GM12878 (cell line): ENCODE measurements around the gene FERMT2. TPM values are rescaled to one million over a fixed set of nuclear protein-coding genes. Genes with fewer than 3 reads are reported as not detected.
A peak's percentile ranks its signal among the peaks of the same experiment; 100 is the strongest.

Experiments
- ATAC-seq: fragments of 200-7000 bp; cut with Tn5 transposase; 3 replicates; pipeline ENCODE4 v1.9.1; 2020; ENCODE audit warnings: mild to moderate bottlenecking, moderate library complexity
- BruUV-seq: library from RNA; stranded (reverse); fragments of 400-500 nt; replicated peaks from 2 replicates; lab custom pipeline; 2021; lab: Mats Ljungman, UMichigan
- CTCF ChIA-PET: fragments of 300-600 bp; sonication (Branson Sonifier 250); formaldehyde crosslinking; extraction: SDS; loops from one replicate; lab custom pipeline; 2021; ENCODE audit warnings: inconsistent platforms; lab: Yijun Ruan, JAX
- POLR2A ChIA-PET: fragments of 350-600 bp; formaldehyde crosslinking; extraction: SDS; loops from one replicate; lab custom pipeline; 2021; ENCODE audit warnings: inconsistent platforms; lab: Charles Lee
- RAD21 ChIA-PET: fragments of 300-600 bp; sonication (Branson Sonifier 250); formaldehyde crosslinking; loops from one replicate; lab custom pipeline; 2023; ENCODE audit warnings: antibody characterized with exemption; ENCODE audit not compliant: unreplicated experiment; lab: Charles Lee
- SMC1A ChIA-PET: fragments of 300-600 bp; sonication (Branson Sonifier 250); formaldehyde crosslinking; loops from one replicate; lab custom pipeline; 2023; ENCODE audit not compliant: unreplicated experiment, uncharacterized antibody; lab: Charles Lee
- DNase-seq: peaks from one replicate; pipeline ENCODE4 v3.0.0-alpha.2; 2011; ENCODE audit warnings: low read depth, low spot score
- FAIRE-seq: peaks from 3 replicates; lab custom pipeline; 2011; peaks lifted over from hg19 to GRCh38; lab: Jason Lieb, UNC
- H2AFZ ChIP-seq: 2 replicates; pipeline ENCODE4 v1.6.0; 2011; ENCODE audit warnings: low read depth, low read length, control low read depth; ENCODE audit not compliant: control insufficient read depth
- H3K27ac ChIP-seq: 2 replicates; pipeline ENCODE4 v1.5.1; 2011; ENCODE audit warnings: control low read depth; ENCODE audit not compliant: control insufficient read depth, insufficient read depth
- H3K27me3 ChIP-seq, 2 experiments: replicated peaks in 1 of 2; 2 replicates each; pipeline versions ENCODE4 v1.6.0 to v1.6.1; 2011; ENCODE audit warnings: low read length in 1 of 2; ENCODE audit not compliant: control insufficient read depth in 2 of 2, insufficient read depth in 2 of 2
- H3K36me3 ChIP-seq, 2 experiments: 2 replicates each; pipeline ENCODE4 v1.5.1; 2011; ENCODE audit warnings: low read length in 1 of 2; ENCODE audit not compliant: control insufficient read depth in 2 of 2, insufficient read depth in 2 of 2
- H3K4me1 ChIP-seq: 2 replicates; pipeline ENCODE4 v1.6.1; 2011; ENCODE audit warnings: mild to moderate bottlenecking, low read length, moderate library complexity, mixed read lengths; ENCODE audit not compliant: control insufficient read depth, insufficient read depth
- H3K4me2 ChIP-seq: 2 replicates; pipeline ENCODE4 v1.6.0; 2011; ENCODE audit warnings: control low read depth; ENCODE audit not compliant: control insufficient read depth, insufficient read depth
- H3K4me3 ChIP-seq: fragments of 200-600 bp; sonication (generic); 2 replicates; pipeline ENCODE4 v1.5.1; 2016
- H3K79me2 ChIP-seq: 2 replicates; pipeline ENCODE4 v1.6.0; 2011; ENCODE audit warnings: low read length; ENCODE audit not compliant: control insufficient read depth, insufficient read depth
- H3K9ac ChIP-seq: 2 replicates; pipeline ENCODE4 v1.8.0; 2011; ENCODE audit warnings: low read length, control low read depth, mixed read lengths; ENCODE audit not compliant: control insufficient read depth, insufficient read depth
- H3K9me3 ChIP-seq: replicated peaks from 3 replicates; pipeline ENCODE4 v1.5.1; 2011; ENCODE audit warnings: mild to moderate bottlenecking, low read length; ENCODE audit not compliant: control insufficient read depth, insufficient read depth
- H4K20me1 ChIP-seq: 2 replicates; pipeline ENCODE4 v1.6.0; 2011; ENCODE audit not compliant: control insufficient read depth, insufficient read depth
- DPF2 ChIP-seq: fragments of 450-650 bp; IDR thresholded peaks from 2 replicates; pipeline ENCODE4 v1.6.1; 2017; ENCODE audit warnings: mild to moderate bottlenecking
- FOS ChIP-seq: IDR thresholded peaks from 3 replicates; pipeline ENCODE4 v1.6.1; 2011; ENCODE audit warnings: borderline replicate concordance; ENCODE audit not compliant: insufficient read length; ENCODE audit errors: extremely low read depth
- HDAC6 ChIP-seq: fragments of 200-600 bp; sonication (generic); IDR thresholded peaks from one replicate; pipeline ENCODE4 v1.8.0; 2017; ENCODE audit warnings: antibody characterized with exemption; ENCODE audit not compliant: unreplicated experiment
- NR2F1 ChIP-seq: fragments of 450-650 bp; conservative IDR thresholded peaks from 2 replicates; pipeline ENCODE4 v1.6.1; 2017; ENCODE audit warnings: mild to moderate bottlenecking
- PML ChIP-seq: IDR thresholded peaks from 2 replicates; pipeline ENCODE4 v1.6.1; 2012; ENCODE audit warnings: low read length, inconsistent platforms
- SIX5 ChIP-seq: IDR thresholded peaks from 2 replicates; pipeline ENCODE4 v1.6.1; 2011; ENCODE audit warnings: mild to moderate bottlenecking, low read depth, low read length, moderate library complexity; ENCODE audit not compliant: severe bottlenecking
- SREBF1 ChIP-seq: IDR thresholded peaks from 2 replicates; pipeline ENCODE4 v1.6.1; 2012; ENCODE audit warnings: mild to moderate bottlenecking, low read length
- TARDBP ChIP-seq: IDR thresholded peaks from 2 replicates; pipeline ENCODE4 v1.6.1; 2016; ENCODE audit warnings: borderline replicate concordance
- ZNF622 ChIP-seq: fragments of 450-650 bp; IDR thresholded peaks from 2 replicates; pipeline ENCODE4 v1.6.1; 2017; ENCODE audit warnings: mild to moderate bottlenecking, inconsistent platforms
- WGBS: methylation state at CpG from one replicate; pipeline ENCODE4 v1.1.6; 2016; ENCODE audit warnings: low lambda C conversion rate; ENCODE audit not compliant: insufficient replicate concordance, insufficient coverage; ENCODE audit errors: missing lambda C conversion rate; 5-methylcytosine and 5-hydroxymethylcytosine counted together
- in situ Hi-C: fragments of 300-500 bp; cut with MboI; formaldehyde crosslinking; loops from 9 replicates; pipeline ENCODE4 v1.14.3; 2018; ENCODE audit warnings: mixed read lengths
- intact Hi-C: fragments of 100-400 bp; cut with micrococcal nuclease; formaldehyde crosslinking; loops from one replicate; pipeline ENCODE4 v1.14.2; 2022; ENCODE audit not compliant: unreplicated experiment
- polyA plus RNA-seq, 11 experiments: library from polyadenylated mRNA; depleted of rRNA in 4 of 11; unstranded in 6 of 11; stranded (reverse) in 5 of 11; fragments of >200 nt; fragmentation: Nextera tagmentation in 4 of 11; fragmentation: Illumina TruSeq in 1 of 11; extraction: Ambion mirVana in 4 of 11; extraction: Trizol in 1 of 11; gene quantifications; 1 replicate in 1 of 11; 2 replicates in 10 of 11; pipeline versions ENCODE4 v1.2.1 to v1.2.3, GENCODE V29; 2011 to 2016; ENCODE audit warnings: inconsistent platforms in 2 of 11, missing spikeins in 2 of 11, low read depth in 1 of 11
- total RNA-seq, 4 experiments: library from RNA; depleted of rRNA in 3 of 4; stranded (reverse); fragments of >200 nt in 3 of 4; fragmentation: Illumina TruSeq in 1 of 4; extraction: Trizol in 1 of 4; gene quantifications; 2 replicates each; pipeline versions ENCODE4 v1.2.1 to v1.2.3, GENCODE V29; 2013 to 2021
- TF ChIP-seq, protein P1 (sequence below): fragments of 450-650 bp; IDR thresholded peaks from 2 replicates; pipeline ENCODE4 v1.6.1; 2016; ENCODE audit warnings: mild to moderate bottlenecking
- TF ChIP-seq, protein P2 (sequence below): IDR thresholded peaks from 2 replicates; pipeline ENCODE4 v1.6.1; 2012; ENCODE audit warnings: low read depth, low read length, improper control_type of control experiment
- TF ChIP-seq, protein P3 (sequence below): IDR thresholded peaks from 2 replicates; pipeline ENCODE4 v1.6.1; 2012; ENCODE audit warnings: mild to moderate bottlenecking, low read depth, low read length
- TF ChIP-seq, protein P4 (sequence below): fragments of 450-650 bp; IDR thresholded peaks from 2 replicates; pipeline ENCODE4 v1.6.1; 2017; ENCODE audit warnings: mild to moderate bottlenecking, moderate library complexity

Gene FERMT2
- total and polyA plus RNA-seq, 10 of the 15 experiments (the other 5 are each of a cell fraction or from before 2014, with no cell fraction given), result 4.9 to 35.5 (median 19.5) TPM

DNA sequence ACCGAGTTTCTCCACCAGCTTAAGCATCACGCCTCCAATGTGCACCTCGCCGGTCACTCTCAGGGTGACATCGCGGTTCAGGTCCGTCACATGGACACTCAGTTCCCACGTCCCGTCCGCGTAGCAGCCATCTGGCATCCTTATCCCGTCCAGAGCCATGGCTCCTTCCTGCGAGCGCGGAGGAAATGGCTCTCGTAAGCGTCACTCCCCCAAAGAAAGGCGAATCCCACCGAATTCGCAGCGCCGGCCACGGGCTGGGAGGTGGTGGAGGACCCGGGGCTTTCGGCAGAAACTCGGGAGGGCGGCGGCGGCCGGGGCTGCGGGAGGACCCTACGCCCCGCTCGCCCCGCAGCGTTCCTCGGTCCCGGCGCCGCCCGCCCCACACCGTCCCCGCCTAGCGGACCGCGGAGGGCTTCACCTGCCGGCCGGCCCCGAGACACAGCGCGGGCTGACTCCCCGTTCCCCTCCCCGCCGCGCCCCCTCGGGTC, 396 bp downstream of the FERMT2 start:
- peak overlapping the region; percentile 69 for H3K4me3 ChIP-seq
- H3K4me1 ChIP-seq, result peaks cover 3% of the 10 kb centered on the region; the same call in 1 of the 2 replicates
- POLR2A ChIA-PET, result no interaction called here
- DNase-seq (no peak), ATAC-seq (peak; percentile 70), FAIRE-seq (no peak)
- H3K27ac ChIP-seq, result no peak overlapping the region
- H3K9ac ChIP-seq, result no peak overlapping the region; the same call in 1 of the 2 replicates
- TF ChIP-seq PML, result no peak
- TF ChIP-seq SIX5, result no peak
- TF ChIP-seq TARDBP, result no peak
- TF ChIP-seq SREBF1, result no peak
- TF ChIP-seq FOS, result no peak
- no peak for TF ChIP-seq ZNF622
- TF ChIP-seq, protein P1, sequence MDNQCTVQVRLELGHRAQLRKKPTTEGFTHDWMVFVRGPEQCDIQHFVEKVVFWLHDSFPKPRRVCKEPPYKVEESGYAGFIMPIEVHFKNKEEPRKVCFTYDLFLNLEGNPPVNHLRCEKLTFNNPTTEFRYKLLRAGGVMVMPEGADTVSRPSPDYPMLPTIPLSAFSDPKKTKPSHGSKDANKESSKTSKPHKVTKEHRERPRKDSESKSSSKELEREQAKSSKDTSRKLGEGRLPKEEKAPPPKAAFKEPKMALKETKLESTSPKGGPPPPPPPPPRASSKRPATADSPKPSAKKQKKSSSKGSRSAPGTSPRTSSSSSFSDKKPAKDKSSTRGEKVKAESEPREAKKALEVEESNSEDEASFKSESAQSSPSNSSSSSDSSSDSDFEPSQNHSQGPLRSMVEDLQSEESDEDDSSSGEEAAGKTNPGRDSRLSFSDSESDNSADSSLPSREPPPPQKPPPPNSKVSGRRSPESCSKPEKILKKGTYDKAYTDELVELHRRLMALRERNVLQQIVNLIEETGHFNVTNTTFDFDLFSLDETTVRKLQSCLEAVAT, result no peak
- TF ChIP-seq, protein P2, sequence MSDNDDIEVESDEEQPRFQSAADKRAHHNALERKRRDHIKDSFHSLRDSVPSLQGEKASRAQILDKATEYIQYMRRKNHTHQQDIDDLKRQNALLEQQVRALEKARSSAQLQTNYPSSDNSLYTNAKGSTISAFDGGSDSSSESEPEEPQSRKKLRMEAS, result no peak
- TF ChIP-seq, protein P3, sequence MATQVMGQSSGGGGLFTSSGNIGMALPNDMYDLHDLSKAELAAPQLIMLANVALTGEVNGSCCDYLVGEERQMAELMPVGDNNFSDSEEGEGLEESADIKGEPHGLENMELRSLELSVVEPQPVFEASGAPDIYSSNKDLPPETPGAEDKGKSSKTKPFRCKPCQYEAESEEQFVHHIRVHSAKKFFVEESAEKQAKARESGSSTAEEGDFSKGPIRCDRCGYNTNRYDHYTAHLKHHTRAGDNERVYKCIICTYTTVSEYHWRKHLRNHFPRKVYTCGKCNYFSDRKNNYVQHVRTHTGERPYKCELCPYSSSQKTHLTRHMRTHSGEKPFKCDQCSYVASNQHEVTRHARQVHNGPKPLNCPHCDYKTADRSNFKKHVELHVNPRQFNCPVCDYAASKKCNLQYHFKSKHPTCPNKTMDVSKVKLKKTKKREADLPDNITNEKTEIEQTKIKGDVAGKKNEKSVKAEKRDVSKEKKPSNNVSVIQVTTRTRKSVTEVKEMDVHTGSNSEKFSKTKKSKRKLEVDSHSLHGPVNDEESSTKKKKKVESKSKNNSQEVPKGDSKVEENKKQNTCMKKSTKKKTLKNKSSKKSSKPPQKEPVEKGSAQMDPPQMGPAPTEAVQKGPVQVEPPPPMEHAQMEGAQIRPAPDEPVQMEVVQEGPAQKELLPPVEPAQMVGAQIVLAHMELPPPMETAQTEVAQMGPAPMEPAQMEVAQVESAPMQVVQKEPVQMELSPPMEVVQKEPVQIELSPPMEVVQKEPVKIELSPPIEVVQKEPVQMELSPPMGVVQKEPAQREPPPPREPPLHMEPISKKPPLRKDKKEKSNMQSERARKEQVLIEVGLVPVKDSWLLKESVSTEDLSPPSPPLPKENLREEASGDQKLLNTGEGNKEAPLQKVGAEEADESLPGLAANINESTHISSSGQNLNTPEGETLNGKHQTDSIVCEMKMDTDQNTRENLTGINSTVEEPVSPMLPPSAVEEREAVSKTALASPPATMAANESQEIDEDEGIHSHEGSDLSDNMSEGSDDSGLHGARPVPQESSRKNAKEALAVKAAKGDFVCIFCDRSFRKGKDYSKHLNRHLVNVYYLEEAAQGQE, result no peak
- TF ChIP-seq HDAC6, result no peak
- TF ChIP-seq DPF2, result peak; percentile 45; the same call in 1 of the 2 replicates
- TF ChIP-seq, protein P4, sequence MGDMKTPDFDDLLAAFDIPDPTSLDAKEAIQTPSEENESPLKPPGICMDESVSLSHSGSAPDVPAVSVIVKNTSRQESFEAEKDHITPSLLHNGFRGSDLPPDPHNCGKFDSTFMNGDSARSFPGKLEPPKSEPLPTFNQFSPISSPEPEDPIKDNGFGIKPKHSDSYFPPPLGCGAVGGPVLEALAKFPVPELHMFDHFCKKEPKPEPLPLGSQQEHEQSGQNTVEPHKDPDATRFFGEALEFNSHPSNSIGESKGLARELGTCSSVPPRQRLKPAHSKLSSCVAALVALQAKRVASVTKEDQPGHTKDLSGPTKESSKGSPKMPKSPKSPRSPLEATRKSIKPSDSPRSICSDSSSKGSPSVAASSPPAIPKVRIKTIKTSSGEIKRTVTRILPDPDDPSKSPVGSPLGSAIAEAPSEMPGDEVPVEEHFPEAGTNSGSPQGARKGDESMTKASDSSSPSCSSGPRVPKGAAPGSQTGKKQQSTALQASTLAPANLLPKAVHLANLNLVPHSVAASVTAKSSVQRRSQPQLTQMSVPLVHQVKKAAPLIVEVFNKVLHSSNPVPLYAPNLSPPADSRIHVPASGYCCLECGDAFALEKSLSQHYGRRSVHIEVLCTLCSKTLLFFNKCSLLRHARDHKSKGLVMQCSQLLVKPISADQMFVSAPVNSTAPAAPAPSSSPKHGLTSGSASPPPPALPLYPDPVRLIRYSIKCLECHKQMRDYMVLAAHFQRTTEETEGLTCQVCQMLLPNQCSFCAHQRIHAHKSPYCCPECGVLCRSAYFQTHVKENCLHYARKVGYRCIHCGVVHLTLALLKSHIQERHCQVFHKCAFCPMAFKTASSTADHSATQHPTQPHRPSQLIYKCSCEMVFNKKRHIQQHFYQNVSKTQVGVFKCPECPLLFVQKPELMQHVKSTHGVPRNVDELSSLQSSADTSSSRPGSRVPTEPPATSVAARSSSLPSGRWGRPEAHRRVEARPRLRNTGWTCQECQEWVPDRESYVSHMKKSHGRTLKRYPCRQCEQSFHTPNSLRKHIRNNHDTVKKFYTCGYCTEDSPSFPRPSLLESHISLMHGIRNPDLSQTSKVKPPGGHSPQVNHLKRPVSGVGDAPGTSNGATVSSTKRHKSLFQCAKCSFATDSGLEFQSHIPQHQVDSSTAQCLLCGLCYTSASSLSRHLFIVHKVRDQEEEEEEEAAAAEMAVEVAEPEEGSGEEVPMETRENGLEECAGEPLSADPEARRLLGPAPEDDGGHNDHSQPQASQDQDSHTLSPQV, result no peak
- TF ChIP-seq NR2F1, result 0 out of 2 replicates have a peak, but pooled peaks have one; percentile 11
- H2AFZ ChIP-seq, result peak overlapping the region; percentile 50
- SMC1A ChIA-PET, result interaction anchor here (2.5 to 3.6 kb wide), 2 partner anchors 12 to 25 kb away, joined by 15 to 28 read pairs; no protein-coding TSS in a partner anchor
- in situ Hi-C loops, result no loop called here
- RAD21 ChIA-PET, result interaction anchor here (1.4 to 2.9 kb wide), 2 partner anchors 13 to 29 kb away, joined by 3 to 19 read pairs; no protein-coding TSS in a partner anchor
- peak overlapping the region; percentile 98 for H3K4me2 ChIP-seq
- no TSS peak for BruUV-seq
- WGBS, result 8% methylated on average over 38 of the region's 56 CpGs
- no peaks in the 10 kb centered on the region for H3K36me3 ChIP-seq
- no peaks in the 10 kb centered on the region for H4K20me1 ChIP-seq
- peaks cover 1 to 18% of the 10 kb centered on the region in 2 experiments for H3K27me3 ChIP-seq
- intact Hi-C loops, result loop anchor here (5.0 kb wide), 1 partner anchor 33 kb away; no protein-coding TSS in a partner anchor
- CTCF ChIA-PET, result no interaction called here
- no peaks in the 10 kb centered on the region for H3K79me2 ChIP-seq
- H3K9me3 ChIP-seq, result no peaks in the 10 kb centered on the region
